ENCODE results near the gene FGF19.

Gene FGF19

DNA sequence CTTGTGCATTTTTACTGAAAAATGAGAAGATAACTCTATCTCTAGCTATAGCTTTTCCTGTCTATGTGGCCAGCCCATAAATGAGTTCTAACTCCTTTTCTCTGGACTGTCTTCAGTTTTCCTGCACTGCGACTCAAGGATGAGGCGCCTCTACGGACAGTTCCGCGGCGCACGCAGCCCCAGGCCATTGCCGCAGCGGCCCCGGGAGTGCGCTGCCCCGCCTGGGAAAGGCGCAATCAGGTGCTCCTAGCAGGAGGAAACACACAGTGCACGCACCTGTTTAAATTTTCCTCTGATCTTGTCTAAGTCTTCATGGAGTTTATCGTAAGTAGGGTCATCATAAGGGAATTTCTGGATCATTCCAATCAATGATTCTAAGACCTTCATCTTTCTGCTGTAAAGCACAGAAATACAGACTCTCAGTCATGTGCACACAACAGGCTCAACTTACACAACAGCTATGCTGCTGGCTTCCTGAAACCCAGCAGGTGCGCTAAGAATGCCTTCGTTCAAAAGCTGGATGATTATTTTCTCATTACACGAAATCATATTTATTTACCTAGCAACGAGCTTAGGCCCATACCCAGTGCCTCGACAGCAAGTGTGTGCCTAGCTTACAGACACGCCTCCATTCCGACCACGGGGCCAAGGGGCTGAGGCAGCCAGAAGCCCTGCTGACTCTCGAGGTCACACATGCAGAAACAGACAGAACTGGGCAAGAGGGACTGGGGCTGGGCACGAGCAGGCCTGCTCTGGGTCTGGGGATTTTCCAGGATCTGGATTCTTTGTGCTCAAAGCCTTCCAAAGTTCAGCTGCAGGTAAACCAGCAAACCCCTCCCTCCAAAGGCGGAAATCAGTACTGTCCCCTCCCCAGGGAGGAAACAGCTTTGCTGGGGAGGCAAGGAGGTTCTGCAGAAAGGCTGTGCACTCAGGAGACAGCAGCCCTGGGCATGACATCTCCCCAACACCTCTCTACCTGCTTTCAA lies 35.9 kb downstream of the FGF19 start:
- DNase-seq = no peak

DNA sequence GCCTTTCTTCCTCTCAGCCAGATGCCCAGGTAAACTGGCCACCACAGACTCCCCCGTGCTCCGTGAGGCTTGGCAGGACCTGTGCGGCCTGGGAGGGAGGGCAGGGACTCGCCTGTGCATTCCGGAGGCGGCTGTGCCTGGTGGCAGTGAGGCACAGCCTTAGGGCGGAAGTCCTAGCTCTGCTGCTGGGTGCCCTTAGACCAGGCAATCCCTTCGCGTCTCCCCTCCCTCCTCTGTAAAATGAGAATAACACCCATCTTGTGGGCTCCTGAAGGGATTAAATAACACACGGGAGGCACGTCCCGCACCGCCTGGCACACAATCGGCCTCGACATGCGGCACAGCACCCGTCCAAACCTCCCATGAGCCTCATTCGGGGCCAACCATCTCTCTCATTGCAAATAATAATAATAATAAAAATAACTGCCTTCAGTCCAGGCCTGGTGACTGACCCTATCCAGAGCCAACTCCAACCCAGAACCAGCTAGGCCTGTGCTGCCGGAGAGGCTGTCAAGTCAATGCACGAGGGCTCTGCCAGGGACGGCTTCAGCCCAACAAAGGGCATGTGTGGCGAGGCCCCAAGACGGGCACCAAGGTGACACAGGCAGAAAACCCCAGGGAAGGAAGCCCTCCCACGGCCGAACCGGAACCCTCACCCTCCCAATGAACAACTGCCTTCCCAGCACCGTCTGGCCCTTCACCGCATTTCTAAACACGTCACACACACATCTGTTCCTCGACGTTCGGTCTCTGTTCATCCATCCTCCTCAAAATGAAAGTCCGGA lies 36.9 kb downstream of the FGF19 start:
- DNase-seq = no peak

DNA sequence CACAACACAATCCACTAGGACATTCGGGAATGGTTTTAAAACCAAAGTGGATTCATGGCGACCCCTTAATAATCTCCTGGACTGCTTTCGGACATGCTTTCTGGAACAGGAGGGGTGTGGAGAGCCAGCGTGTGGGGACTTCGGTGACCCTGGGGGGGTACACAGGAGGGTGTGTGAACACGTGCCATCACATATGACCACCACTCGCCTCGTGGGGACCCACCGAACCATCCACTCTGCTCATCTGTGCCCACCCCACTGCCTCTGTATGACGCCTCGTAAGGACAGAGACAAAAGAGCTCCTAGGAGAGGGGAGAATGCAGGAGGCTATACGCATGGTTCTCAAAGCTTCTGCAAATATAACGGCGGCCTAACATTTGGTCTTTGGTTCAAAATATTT lies 37.6 kb downstream of the FGF19 start:
- DNase-seq = no peak

DNA sequence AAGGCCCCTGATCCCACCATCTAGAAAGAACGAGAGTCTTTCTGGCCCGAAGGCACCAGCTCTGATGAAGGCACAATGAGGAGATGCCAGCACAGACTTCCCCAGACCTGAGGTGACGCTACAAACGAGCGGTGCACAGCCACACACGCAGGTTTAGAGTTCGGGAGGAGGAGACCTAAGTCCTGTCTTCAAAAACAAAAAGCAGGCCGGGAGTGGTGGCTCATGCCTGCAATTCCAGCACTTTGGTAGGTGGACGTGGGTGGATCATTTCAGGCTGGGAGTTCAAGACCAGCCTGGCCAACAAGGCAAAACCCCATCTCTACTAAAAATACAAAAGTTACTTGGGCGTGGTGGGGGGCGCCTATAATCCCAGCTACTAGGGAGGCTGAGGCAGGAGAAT lies 38.2 kb downstream of the FGF19 start:
- no peak for DNase-seq

DNA sequence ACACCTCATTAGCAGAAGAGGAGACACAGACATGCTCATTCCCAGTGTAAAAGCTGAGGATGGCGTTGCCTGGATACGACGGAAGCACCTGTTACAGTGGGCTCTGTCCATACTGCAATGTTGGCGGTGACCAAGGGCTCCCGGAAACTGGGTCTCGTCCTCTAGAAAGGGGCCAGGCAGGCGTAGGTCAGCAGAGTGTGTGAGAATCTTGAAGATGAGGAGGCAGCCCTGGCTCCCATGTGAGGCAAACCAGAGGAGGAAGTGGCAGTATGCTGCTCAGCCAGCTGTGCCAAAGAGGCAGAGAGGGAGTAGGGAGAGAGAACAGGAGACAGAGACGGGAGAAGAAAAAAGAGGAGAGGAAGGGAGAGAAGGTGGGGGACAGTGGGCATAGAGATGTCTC lies 38.9 kb downstream of the FGF19 start:
- DNase-seq = no peak

DNA sequence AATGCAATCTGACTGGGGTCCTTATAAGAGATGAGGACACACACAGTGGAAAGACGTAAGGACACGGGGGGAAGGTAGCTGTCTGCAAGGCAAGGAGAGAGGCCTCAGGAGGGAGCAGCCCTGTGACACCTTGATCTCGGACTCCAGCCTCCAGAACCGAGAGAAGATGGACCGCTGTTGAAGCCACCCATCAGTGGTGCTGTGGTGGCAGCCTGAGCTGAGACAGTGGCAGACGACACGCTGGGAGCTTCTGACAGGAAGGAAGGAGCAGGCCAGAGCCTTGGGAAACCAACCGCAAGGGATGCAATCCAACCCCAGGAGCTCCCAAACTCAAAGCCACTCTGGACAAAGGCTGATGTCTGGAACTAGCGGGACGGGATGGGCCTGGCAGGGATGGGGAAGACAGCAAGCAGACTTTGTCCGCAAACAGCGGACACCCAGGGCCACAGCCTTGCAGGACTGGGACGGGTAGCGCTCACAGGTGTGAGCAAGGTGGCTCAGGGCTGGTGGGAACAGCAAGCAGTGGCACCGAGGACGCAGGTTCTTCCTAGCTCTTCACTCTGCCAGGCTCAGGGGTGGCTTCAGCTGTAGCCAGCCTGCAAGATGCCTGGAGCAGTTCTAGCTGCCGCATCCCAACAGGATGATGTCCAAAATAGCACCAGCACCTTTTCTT lies 39.6 kb downstream of the FGF19 start:
- DNase-seq = no peak

DNA sequence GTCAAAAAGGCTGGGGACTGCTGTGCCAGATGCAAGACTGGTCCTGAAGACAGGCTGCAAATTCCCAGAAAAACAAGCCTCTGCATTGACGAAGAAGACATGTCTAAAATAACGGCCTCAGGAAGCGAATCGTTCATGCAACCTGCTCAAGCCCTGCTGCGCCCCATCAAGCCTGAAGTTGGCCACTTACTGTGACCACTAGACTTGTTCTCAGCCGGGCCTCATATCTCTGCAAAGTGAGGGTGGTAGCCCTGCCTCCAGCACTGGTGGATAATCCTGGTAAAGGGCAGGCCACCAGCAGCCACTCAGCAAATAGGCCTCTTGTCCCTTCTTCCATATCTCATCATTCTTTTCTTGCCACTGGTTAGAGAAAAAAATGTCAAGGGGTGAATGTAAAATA lies 40.5 kb downstream of the FGF19 start:
- no peak for DNase-seq

DNA sequence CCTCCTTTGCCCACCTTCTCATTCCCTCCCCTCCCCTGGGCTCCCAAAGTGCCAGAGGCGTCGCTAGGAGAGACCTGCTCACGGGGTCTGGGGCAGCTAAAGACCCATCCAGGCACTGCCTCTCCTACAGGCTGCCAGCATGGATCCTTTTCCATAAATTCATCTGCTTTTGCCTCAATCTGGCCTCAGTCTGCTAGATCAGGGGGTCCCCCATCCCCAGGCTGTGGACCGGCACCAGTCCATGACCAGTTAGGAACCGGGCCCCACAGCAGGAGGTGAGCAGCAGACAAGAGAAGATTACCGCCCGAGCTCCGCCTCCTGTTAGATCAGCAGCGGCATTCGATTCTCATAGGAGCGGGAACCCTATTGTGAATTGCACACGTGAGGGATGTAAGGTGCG lies 41.0 kb downstream of the FGF19 start:
- DNase-seq = no peak

DNA sequence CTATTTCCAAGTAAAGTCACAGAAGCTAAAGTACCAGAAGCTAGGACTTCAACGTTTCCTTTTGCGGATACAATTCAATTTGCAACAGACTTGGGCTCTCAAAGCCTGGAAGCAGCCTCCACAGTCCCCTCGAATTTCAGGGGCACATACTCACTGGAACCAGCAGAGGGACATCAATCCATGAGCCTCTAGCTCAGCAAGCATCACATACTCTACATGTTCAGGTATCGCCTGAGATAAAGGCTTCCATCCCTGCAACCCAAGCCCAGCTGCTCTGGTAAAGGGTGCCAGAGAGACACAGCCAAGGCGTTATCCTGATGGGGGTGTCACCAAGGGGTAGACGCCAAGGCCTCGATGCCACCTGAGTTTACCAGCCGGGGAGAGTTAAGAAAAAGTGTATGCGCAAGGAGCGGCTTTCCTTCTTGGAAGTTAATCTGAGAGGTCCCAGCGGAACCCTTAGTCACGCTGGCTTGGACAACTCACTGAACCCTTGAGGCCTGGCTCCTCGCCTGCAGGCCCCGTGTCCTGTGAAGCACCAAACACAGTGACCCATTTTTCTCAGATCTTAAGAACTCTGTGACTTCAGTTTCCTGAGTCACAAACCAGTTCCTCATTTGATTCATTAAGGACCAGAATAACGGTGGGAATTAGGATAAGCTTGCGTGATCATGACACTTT lies 41.7 kb downstream of the FGF19 start:
- DNase-seq = no peak

DNA sequence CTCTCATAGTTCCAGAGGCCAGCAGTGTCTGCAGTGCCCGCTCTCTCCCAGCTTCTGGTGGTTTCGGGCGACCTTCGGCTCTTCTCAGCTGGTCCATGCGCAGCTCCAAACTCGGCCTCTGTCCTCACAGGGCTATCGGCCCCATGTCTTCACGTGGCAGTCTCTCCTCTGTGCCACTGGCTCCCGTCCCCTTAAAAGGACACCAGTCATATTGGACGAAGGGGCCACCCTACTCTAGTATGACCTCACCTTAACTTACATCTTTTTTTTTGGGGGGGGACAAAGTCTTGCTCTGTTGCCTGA lies 42.5 kb downstream of the FGF19 start:
- no peak for DNase-seq

DNA sequence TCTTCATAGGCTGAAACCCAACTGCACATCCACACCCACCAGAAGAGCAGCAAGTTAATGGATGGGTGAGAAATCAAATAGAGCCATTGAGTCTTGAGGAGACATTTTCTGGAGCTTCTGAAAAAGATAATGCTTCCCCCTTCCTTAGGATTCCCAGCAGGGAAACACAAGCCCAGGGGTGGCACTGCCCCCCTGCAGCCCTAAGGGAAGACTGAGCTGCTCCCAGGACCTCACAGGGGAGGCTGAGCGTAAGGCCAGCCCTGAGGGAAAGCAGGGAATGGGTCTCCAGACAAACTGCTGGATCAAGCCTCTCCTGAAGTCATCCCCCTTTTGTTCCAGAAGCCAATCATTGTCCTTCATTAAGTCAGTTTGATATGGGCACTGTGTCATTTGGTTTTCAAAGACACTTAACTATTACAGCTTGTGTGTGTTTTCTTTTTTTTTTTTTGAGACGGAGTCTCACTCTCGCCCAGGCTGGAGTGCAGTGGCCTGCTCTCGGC lies 43.8 kb downstream of the FGF19 start:
- DNase-seq = no peak

DNA sequence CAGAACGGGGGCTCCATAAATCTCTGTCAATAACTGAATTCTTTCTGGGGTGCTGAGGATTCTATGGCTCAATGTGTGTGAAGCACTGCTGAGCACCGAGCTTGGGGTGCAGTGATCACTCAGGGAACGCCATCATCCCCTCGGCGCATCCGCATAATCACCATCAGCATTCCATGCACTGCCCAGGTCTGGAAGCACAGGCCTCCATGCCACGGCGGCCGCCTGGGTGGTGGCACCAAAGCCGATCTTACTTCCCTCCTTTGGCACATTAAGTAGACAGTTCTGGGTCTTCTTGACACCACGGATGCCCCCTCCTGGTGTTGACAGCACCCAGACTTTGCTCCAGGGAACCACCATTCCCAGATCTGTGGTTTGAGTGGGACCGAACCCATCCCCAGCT lies 44.2 kb downstream of the FGF19 start:
- no peak for DNase-seq

DNA sequence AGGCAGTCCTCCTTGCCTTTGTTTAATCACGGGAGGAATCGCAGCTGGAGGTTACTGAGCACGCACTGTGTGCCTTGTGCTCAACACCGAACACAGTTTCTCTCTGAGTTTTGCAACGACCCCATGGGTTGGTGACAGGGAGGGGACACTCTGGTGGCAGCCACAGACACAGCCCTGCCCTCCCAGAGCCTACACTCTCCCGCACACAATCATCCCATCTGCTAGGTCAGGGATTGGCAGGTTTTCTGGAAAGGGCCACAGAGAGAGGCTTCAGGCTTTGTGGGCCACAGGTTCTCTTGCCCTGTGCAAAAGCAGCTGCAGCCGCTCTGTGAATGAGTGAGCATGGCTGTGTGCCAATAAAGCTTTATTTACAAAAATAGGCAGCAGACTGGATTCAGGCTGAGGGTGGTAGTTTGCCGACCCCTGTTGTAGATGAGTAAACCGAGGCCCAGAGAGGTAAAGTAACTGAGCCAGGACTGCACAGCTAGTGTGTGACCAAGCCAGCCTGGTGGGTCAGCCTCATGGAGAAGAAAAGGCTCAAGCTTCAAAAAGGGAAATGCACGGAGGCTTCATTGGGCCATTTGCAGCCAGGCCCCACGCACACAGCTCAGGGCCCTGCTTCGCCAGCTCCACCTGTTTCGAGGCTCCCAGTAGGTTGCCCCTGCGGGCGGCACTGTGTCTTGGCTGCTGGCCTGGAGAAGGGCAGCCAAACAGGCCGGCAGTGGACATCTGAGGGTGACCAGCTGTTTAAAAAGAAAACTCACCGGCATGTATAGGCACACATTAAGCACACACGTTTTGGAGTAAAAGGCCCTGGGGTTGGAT lies 45.0 kb downstream of the FGF19 start:
- no peak for DNase-seq

DNA sequence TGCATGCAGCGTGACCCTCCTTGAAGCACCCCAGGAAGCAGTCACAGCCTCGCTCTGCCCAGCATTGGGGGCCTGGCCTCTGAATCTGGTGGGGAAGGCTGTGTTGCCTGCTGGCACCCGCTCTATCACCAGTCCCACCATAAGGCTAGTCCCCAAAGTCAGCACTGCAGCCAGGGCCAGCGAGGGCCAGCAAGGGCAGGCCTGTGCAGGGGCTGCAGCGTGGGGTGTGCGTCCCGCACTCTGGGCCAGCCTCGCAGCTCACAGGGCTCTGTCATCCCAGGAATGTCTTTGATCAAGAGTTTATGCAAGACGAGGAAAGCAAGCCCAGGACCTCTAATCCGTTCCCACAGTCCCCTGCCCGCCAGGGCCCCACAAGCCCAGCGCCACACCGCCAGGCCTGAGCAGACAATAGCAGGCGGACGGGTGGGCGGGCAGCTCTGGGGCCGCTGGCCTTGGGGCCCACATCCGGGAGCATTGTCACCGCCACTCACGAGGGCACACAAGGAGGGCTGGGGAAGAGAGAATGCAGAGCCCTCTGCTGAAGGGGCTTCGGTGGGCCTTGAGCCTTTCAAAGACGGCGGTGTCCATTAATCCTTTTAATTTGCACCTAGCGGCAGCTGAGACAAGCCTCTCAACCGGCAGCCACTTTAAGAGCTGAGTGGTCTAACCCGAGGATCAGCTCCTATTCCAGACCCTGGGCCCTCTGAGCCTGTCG lies 45.8 kb downstream of the FGF19 start:
- DNase-seq = no peak

DNA sequence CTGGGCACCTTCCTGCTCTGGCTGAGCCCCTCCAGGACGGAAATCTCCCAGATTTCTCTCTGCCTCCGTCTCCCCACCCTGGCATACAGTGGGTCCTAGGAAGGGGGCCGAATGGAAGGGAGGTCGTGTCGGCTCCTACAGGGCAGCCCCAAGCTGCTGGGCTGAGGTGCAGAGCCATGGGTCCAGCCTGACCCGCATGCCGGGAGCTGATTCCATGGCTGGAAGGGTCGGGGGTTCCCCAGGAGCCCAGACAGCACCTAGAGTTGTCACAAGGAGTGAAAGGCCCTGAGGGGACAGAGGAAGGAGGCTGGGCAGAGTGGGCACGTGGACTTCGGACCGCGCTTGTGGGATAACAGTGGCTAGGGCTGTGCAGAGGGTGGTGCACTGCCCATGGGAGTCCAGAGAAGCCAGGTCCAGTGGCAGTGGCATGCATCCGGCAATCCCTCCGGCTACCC lies 46.3 kb downstream of the FGF19 start:
- no peak for DNase-seq

DNA sequence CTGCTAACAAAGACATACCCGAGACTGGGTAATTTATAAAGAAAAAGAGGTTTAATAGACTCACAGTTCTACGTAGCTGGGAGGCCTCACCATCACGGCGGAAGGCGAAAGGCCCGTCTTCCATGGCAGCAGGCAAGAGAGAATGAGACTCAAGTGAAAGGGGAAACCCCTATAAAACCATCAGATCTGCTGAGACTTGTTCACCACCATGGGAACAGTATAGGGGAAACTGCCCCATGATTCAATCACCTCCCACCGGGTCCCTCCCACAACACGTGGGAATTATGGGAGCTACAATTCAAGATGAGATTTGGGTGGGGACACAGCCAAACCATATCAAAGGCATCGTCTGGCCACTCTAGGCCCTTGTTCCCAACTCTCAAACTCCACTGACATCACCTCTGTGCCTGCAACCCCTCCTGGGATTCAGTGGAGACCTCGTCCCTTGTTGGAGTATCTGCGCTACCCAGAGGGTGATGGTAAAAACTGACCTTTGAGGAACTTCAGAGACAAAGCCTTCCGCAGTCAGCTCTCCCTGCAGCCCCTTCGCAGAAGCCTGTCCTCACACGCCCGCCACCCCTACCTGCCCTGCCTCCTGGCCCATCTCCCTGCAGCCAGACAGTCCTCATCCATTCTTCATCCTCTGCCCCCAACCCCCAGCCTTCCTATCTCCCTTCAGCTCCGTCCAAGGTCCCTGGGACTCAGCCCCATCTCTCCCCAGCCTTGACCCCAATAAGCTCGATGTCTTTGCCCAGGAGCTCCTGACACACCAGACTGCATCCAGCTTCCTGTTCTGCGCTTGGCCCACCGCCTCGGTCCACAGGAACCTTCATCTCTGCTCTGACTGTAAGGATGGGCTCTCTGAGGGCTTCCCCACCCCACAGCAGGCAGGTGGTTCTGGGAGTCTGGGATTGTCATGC lies 47.0 kb downstream of the FGF19 start:
- no peak for DNase-seq

DNA sequence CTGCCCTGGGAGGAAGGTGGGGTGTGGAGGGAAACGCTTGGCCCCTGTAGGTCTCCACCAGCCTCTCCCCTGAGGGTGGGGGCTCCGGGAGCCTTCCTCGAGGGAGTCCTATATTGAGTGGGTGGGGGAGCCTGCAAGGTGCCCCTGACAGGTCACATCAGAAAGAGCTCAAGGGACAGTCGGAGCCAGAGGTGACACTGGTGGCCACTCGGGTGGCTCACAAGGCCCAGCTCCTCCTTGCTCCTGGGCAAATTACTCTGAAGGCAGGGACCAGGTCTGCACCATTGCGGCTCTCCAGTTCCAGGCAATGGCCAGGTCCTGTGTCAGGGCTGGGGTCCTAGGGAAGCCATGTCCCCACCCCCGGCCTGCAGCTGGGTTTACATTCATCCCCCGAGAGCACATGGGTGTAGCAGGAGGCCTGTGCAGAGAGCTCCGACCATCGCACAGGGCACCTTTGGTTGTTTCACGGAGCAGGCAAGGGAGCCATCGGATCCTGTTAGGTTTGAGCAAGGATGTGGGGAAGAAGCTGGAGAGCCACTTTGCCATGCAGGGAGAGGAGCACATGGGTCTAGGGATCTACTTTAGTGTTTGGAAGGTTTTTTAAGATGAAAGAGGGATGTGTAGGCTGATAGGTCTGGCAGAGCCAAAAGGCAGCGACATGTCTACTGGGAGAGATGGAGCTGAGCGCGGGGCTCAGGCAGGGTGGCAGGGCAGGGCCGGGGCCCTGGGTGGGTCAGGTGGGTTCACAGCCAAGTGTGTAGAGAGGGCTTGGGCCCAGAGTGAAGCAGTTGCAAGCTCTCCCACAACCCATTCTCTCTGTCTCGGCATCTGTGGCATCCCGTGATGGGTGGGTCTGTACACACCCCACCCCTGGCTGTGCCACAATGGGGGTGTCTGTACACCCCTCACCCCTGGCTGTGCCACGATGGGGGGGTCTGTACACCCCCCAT lies 48.1 kb downstream of the FGF19 start:
- DNase-seq = no peak

DNA sequence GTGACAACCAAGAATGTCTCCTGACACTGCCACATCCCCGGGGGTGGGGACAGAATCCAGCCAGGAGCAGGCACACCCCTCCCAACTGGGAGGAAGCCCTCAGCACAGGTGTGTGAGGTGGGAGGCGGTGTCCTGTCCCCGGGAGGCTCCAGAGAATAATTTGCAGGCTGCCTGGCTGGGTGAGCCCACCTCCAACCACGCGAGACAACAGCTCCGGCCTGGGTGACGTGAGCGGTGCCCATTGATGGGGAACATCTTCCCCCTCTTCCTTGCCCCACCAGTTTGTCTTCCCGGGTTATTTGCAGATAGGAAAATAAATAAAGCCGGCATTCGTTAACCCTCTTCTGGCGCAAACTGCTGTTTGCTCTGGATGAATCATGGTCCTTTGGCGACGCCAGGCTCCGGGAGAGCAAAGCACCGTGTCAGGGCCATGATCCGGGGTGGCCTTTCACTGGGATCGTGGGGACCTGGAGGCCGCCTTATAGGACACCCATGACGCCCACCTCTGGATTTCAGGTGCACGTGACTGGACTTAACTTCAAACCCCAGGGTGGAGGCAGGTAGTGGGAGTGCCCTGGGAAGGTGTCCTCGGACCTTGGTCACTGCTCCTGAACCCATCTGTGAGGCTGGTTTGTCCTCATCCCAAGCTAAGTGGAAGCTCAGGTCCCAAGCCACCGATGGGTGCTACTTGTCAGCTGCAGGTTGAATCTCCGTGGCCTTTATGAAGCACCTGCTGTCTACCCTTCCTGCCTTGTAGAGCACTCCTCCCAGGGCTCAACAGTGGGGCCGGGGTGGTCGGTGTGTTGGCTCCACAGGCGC lies 49.0 kb downstream of the FGF19 start:
- DNase-seq = no peak

Measured in SIG-M5 (cell line).